Right lobe of liver (tissue), 6 donors: ENCODE data around the gene ALG14. TPM values are rescaled to one million over a fixed set of nuclear protein-coding genes. Genes with fewer than 3 reads are reported as not detected.

Experiments
- ATAC-seq, 4 donors: fragments of 200-7000 bp; cut with Tn5 transposase; one replicate each; pipeline ENCODE4 v1.9.1; 2020; ENCODE audit warnings: mild to moderate bottlenecking in 4 of 4, moderate library complexity in 4 of 4
- DNase-seq, 3 donors: peaks; one replicate each; pipeline ENCODE4 v3.0.0-alpha.2; 2020
- H3K27ac ChIP-seq, 3 donors: fragments of 200-600 bp; one replicate each; pipeline ENCODE4 v1.8.0; 2022
- H3K27me3 ChIP-seq, 2 donors: fragments of 200-600 bp; one replicate each; pipeline ENCODE4 v1.8.0; 2022
- H3K36me3 ChIP-seq, 4 donors: fragments of 200-600 bp; sonication (generic) in 1 of 4; one replicate each; pipeline versions ENCODE4 v1.5.1 to v1.8.0; 2017 to 2022; ENCODE audit warnings: control low read depth in 1 of 4
- H3K4me1 ChIP-seq, 4 donors: fragments of 200-600 bp; sonication (generic) in 1 of 4; one replicate each; pipeline versions ENCODE4 v1.5.1 to v1.8.0; 2017 to 2022; ENCODE audit warnings: control low read depth in 1 of 4
- H3K4me3 ChIP-seq, 3 donors: fragments of 200-600 bp; one replicate each; pipeline ENCODE4 v1.8.0; 2022
- H3K9me3 ChIP-seq, 4 donors: fragments of 200-600 bp; sonication (generic) in 1 of 4; one replicate each; pipeline versions ENCODE4 v1.5.1 to v1.8.0; 2017 to 2022; ENCODE audit warnings: control low read depth in 1 of 4
- POLR2A ChIP-seq: fragments of 450-650 bp; IDR thresholded peaks from one replicate; pipeline ENCODE4 v1.6.1; 2017; ENCODE audit warnings: antibody characterized with exemption, mild to moderate bottlenecking
- WGBS: methylation state at CpG from one replicate; pipeline ENCODE4 v1.1.6; 2018; ENCODE audit warnings: low coverage, low lambda C conversion rate; ENCODE audit not compliant: insufficient coverage; ENCODE audit errors: missing lambda C conversion rate; 5-methylcytosine and 5-hydroxymethylcytosine counted together
- intact Hi-C, 2 donors: fragments of 100-400 bp; cut with DNase I; formaldehyde crosslinking; loops; one replicate each; pipeline versions ENCODE4 v1.11.2 to v1.14.1; 2022
- total RNA-seq, 6 experiments: library from RNA; depleted of rRNA in 2 of 6; stranded (reverse); fragments of >200 nt in 2 of 6; fragmentation: NEBNext Ultra II Directional in 3 of 6; extraction: Animal tissue kit (Norgen Biotek cat#: 25700) in 3 of 6; gene quantifications; one replicate each; pipeline versions ENCODE4 v1.1.0 to v1.2.4, GENCODE V29; 2016 to 2023
- TF ChIP-seq, protein P1 (sequence below), 4 donors: fragments of 200-600 bp in 3 of 4; fragments of 450-650 bp in 1 of 4; IDR thresholded peaks; one replicate each; pipeline versions ENCODE4 v1.5.1 to v1.8.0; 2016 to 2022; ENCODE audit warnings: antibody characterized with exemption in 4 of 4, mild to moderate bottlenecking in 2 of 4
- donor health status: DM: no; HTN: yes; CAD: no.
- donor health status: DM: no; HTN: no; CAD: no.
- donor health status: DM: no; HTN: no; CAD: no.
- donor health status: DM: no; HTN: yes; CAD: no.
- donor health status: DM: no; HTN: yes; CAD: no.

The ALG14 gene
- total RNA-seq, 6 experiments from 2014 or later = 1.5 to 8.3 (median 5.0) TPM

GRCh38 chr1:95086949-95087533 is 14.3 kb upstream of the ALG14 start:
- Histone ChIP-seq H3K27me3 (no peaks in the 10 kb centered on the region), H3K4me3 (no peak overlapping the region), H3K36me3 (no peaks in the 10 kb centered on the region), H3K9me3 (no peaks in the 10 kb centered on the region), H3K27ac (peak overlapping the region; percentile 53 to 75 (median 68)), H3K4me1 (peaks cover 0 to 28% (median 7%) of the 10 kb centered on the region in 4 donors)
- ATAC-seq (peak; percentile 79 to 91 (median 88)), DNase-seq (no peak)
- WGBS = 12% methylated on average over 5 of the region's 5 CpGs
- intact Hi-C loops = no loop called here
- TF ChIP-seq, protein P1, sequence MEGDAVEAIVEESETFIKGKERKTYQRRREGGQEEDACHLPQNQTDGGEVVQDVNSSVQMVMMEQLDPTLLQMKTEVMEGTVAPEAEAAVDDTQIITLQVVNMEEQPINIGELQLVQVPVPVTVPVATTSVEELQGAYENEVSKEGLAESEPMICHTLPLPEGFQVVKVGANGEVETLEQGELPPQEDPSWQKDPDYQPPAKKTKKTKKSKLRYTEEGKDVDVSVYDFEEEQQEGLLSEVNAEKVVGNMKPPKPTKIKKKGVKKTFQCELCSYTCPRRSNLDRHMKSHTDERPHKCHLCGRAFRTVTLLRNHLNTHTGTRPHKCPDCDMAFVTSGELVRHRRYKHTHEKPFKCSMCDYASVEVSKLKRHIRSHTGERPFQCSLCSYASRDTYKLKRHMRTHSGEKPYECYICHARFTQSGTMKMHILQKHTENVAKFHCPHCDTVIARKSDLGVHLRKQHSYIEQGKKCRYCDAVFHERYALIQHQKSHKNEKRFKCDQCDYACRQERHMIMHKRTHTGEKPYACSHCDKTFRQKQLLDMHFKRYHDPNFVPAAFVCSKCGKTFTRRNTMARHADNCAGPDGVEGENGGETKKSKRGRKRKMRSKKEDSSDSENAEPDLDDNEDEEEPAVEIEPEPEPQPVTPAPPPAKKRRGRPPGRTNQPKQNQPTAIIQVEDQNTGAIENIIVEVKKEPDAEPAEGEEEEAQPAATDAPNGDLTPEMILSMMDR (IDR thresholded peaks at IDR 0.05) = no peak
- TF ChIP-seq POLR2A = no peak

DNA sequence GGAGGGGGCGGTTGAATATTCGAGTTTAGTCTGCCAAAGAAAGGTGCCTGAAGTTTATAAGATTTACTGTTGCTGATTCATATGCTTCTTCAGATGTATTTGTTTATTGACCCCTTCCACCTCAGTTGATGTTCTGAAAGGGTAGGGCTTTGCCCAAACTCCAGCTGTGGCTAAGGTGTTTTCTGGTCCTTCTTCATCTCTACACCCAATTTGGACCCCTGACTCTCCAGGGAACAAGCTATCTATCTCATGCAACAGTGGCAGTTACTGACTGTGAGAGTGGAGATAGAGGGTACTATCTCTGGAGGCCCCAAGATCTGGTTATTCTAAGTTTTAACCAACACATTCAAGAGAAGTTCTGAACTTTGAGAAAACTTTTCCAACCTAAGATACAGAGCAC is 12.6 kb upstream of the ALG14 start:
- no peaks in the 10 kb centered on the region for H3K36me3 ChIP-seq
- H3K27ac ChIP-seq = peak overlapping the region in 1 of 3 donors; percentile 75
- H3K4me1 ChIP-seq = peaks cover 0 to 28% (median 7%) of the 10 kb centered on the region in 4 donors
- ATAC-seq (no peak), DNase-seq (no peak)
- intact Hi-C loops = no loop called here
- WGBS = 33% methylated on average over 2 of the region's 2 CpGs
- no peak overlapping the region for H3K4me3 ChIP-seq
- no peaks in the 10 kb centered on the region for H3K9me3 ChIP-seq
- TF ChIP-seq, protein P1 (IDR thresholded peaks at IDR 0.05) = no peak
- no peak for TF ChIP-seq POLR2A
- H3K27me3 ChIP-seq = no peaks in the 10 kb centered on the region

DNA sequence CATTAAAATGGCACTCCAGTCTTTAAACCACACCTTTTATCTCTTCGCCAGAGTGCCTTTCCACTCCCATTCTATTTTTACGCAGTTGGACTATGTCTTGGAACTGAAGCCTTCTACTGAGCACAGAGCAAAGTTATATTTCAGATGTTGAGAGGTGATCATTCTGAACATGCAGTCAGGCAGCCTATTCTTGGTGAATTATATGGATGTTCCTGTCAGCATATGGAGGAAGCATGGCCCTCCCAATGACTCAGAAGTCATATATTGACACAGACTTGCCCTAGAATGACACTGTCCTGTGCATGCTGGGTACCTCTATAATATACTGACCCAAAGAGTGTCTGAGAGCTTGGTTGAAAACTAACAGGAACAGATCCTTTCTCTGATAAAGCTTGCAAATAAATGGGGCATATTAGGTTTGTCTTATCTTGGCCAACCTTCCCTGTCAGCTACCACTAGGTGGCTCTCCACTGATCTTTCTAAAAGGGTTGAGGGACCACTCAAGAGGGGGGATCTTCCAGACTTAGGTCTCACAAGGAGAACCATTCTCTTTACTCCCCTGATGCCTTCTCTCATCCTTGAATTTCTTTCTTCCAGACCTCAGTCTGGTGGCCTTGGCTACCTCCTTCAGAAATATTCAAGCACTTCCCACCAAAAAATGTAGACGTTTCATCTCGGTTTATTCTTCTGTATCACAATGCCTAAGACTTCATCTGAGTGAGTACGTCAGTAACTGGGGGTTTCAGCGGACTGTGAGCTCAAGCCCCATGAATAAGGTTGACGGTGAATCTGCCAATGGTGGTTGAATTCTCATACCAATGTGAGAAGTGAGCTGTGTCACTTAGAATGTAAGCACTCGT is 11.8 kb upstream of the ALG14 start:
- ATAC-seq (peak; percentile 43 to 70 (median 51)), DNase-seq (no peak)
- Histone ChIP-seq H3K4me1 (peaks cover 0 to 28% (median 7%) of the 10 kb centered on the region in 4 donors), H3K36me3 (no peaks in the 10 kb centered on the region), H3K9me3 (no peaks in the 10 kb centered on the region), H3K27me3 (no peaks in the 10 kb centered on the region), H3K27ac (no peak overlapping the region), H3K4me3 (no peak overlapping the region)
- 79% methylated on average over 8 of the region's 8 CpGs for WGBS
- intact Hi-C loops = no loop called here
- no peak for TF ChIP-seq POLR2A
- TF ChIP-seq, protein P1 (IDR thresholded peaks at IDR 0.05) = peak; percentile 43 to 65 (median 62)

DNA sequence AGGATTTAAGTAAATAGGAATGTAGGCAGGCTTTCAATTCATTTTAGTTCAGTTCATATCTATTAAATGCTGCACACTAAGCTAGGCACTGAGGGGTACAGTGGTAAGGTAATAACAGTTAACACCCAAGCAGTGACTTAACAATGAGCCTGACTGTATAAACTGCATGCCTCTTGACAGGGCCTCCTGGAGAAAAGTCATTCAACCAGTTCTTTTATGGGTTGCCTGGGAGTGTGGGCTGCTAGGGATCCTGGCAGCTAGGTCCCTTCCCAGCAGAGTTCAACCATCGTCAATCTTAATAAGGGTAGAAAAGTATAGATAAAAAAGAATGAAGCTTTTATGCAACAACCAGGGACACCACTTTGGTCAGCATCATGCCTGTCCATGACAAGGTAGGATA is 8.1 kb upstream of the ALG14 start:
- Histone ChIP-seq H3K4me1 (peaks cover 0 to 6% (median 2%) of the 10 kb centered on the region in 4 donors), H3K27ac (no peak overlapping the region), H3K4me3 (no peak overlapping the region), H3K36me3 (no peaks in the 10 kb centered on the region), H3K9me3 (no peaks in the 10 kb centered on the region), H3K27me3 (no peaks in the 10 kb centered on the region)
- DNase-seq (no peak), ATAC-seq (no peak)
- WGBS = 57% methylated on average over 1 of the region's 1 CpG
- intact Hi-C loops = no loop called here
- TF ChIP-seq POLR2A = no peak
- TF ChIP-seq, protein P1 (IDR thresholded peaks at IDR 0.05) = no peak
